Subcutaneous adipose tissue (tissue), 4 donors: ENCODE results near the gene ERC2. TPM values are rescaled to one million over a fixed set of nuclear protein-coding genes. Genes with fewer than 3 reads are reported as not detected.

Experiments used
- CTCF ChIP-seq: fragments of 450-650 bp; IDR thresholded peaks from one replicate; pipeline ENCODE4 v1.5.1; 2016; ENCODE audit warnings: low read depth, mild to moderate bottlenecking, control low read depth, antibody characterized with exemption, moderate library complexity
- total RNA-seq, 4 donors: library from RNA; depleted of rRNA; stranded (reverse); fragments of >200 nt; gene quantifications; one replicate each; pipeline ENCODE4 v1.1.0, GENCODE V29; 2016

The ERC2 gene
- total RNA-seq, 4 donors from 2014 or later: 1.1 TPM; not detected in 3

GRCh38 chr3:56069766-56070165, 398.5 kb downstream of the ERC2 start:
- no peak for TF ChIP-seq CTCF

- no peak for TF ChIP-seq CTCF
Observed at GRCh38 chr3:56064684-56065083, 403.6 kb downstream of the ERC2 start.

- TF ChIP-seq CTCF: no peak
Observed at GRCh38 chr3:56061279-56061626, 407.0 kb downstream of the ERC2 start.

- TF ChIP-seq CTCF: no peak
Observed at GRCh38 chr3:56060521-56061278, 407.6 kb downstream of the ERC2 start.

GRCh38 chr3:56059731-56060130, 408.5 kb downstream of the ERC2 start:
- TF ChIP-seq CTCF: no peak

- TF ChIP-seq CTCF: no peak
Observed at GRCh38 chr3:56055951-56056350, 412.3 kb downstream of the ERC2 start.

- TF ChIP-seq CTCF: no peak
Observed at GRCh38 chr3:56055546-56055945, 412.7 kb downstream of the ERC2 start.
